Mesenteric fat pad (tissue), 1 donor: Measurements from ENCODE around the gene SLC9A8. TPM values are rescaled to one million over a fixed set of nuclear protein-coding genes. Genes with fewer than 3 reads are reported as not detected.
"Not testable (repeated sequence)": the region's sequence is repeated elsewhere in the genome, so short reads cannot be mapped to it uniquely, and the experiment has no call there.

Experiments
- DNase-seq: peaks from one replicate; pipeline ENCODE4 v3.0.0-alpha.2; 2020; ENCODE audit warnings: low spot score
- total RNA-seq: library from RNA; stranded (reverse); fragmentation: NEBNext Ultra II Directional; extraction: Animal tissue kit (Norgen Biotek cat#: 25700); gene quantifications from one replicate; pipeline ENCODE4 v1.2.1, GENCODE V29; 2021
- donor health status: DM: yes; HTN: yes; CAD: no.

SLC9A8 gene
- total RNA-seq, 1 donor from 2014 or later = 12.7 TPM

GRCh38 chr20:49846206-49846807 is 33.7 kb downstream of the SLC9A8 start:
- DNase-seq = no peak

GRCh38 chr20:49850463-49851230 is 38.0 kb downstream of the SLC9A8 start:
- no peak for DNase-seq

- no peak for DNase-seq
Measured at GRCh38 chr20:49851231-49851705, 38.6 kb downstream of the SLC9A8 start.

GRCh38 chr20:49851991-49852390 is 39.4 kb downstream of the SLC9A8 start:
- no peak for DNase-seq

- DNase-seq = no peak
Measured at GRCh38 chr20:49852522-49853080, 40.0 kb downstream of the SLC9A8 start.

- no peak for DNase-seq
Measured at GRCh38 chr20:49853640-49854039, 41.0 kb downstream of the SLC9A8 start.

- DNase-seq = no peak
Measured at GRCh38 chr20:49854190-49854875, 41.7 kb downstream of the SLC9A8 start.

GRCh38 chr20:49856904-49857303 is 44.3 kb downstream of the SLC9A8 start:
- no peak for DNase-seq

- DNase-seq = no peak
Measured at GRCh38 chr20:49858076-49858585, 45.5 kb downstream of the SLC9A8 start.

GRCh38 chr20:49859011-49859410 is 46.4 kb downstream of the SLC9A8 start:
- DNase-seq = no peak

- no peak for DNase-seq
Measured at GRCh38 chr20:49859807-49860206, 47.2 kb downstream of the SLC9A8 start.

GRCh38 chr20:49861232-49861631 is 48.6 kb downstream of the SLC9A8 start:
- not testable (repeated sequence) for DNase-seq

GRCh38 chr20:49862607-49863200 is 50.1 kb downstream of the SLC9A8 start:
- DNase-seq = no peak

GRCh38 chr20:49863666-49864065 is 51.0 kb downstream of the SLC9A8 start:
- DNase-seq = no peak

GRCh38 chr20:49865559-49865958 is 52.9 kb downstream of the SLC9A8 start:
- DNase-seq = no peak

GRCh38 chr20:49866051-49866450 is 53.4 kb downstream of the SLC9A8 start:
- no peak for DNase-seq

- no peak for DNase-seq
Measured at GRCh38 chr20:49867453-49868215, 55.0 kb downstream of the SLC9A8 start.

GRCh38 chr20:49868538-49868937 is 55.9 kb downstream of the SLC9A8 start:
- no peak for DNase-seq

GRCh38 chr20:49868964-49869363 is 56.3 kb downstream of the SLC9A8 start:
- no peak for DNase-seq

GRCh38 chr20:49870261-49870660 is 57.6 kb downstream of the SLC9A8 start:
- no peak for DNase-seq
